Coronary artery (tissue), 2 donors: ENCODE measurements around the gene PRSS8.

Experiments
- DNase-seq: peaks from one replicate; pipeline ENCODE4 v3.0.0-alpha.2; 2017; ENCODE audit warnings: low spot score
- H3K27ac ChIP-seq, 2 donors: fragments of 200-600 bp; sonication (generic); one replicate each; pipeline ENCODE4 v1.5.1; 2016 to 2019
- H3K4me3 ChIP-seq: fragments of 200-600 bp; sonication (generic); 2 replicates; pipeline ENCODE4 v1.5.1; 2016; ENCODE audit warnings: mild to moderate bottlenecking, moderate library complexity
- CTCF ChIP-seq: fragments of 200-600 bp; sonication (generic); IDR thresholded peaks from one replicate; pipeline ENCODE4 v1.5.1; 2019; ENCODE audit warnings: antibody characterized with exemption

Gene PRSS8

GRCh38 chr16:31082368-31083045 is 53.0 kb downstream of the PRSS8 start:
- H3K4me3 ChIP-seq: no peak overlapping the region
- H3K27ac ChIP-seq: peak overlapping the region in 1 of 2 donors; percentile 28
- no peak for TF ChIP-seq CTCF
- DNase-seq: no peak
